GM12872 (cell line): ENCODE data around the gene BMP2K.

Experiments
- CTCF ChIP-seq: IDR thresholded peaks from 3 replicates; pipeline ENCODE4 v1.5.1; 2011; ENCODE audit warnings: low read depth, mild to moderate bottlenecking, low read length, moderate library complexity; ENCODE audit not compliant: insufficient read depth

The BMP2K gene

GRCh38 chr4:78936989-78937388, 160.8 kb downstream of the BMP2K start:
- TF ChIP-seq CTCF = no peak

GRCh38 chr4:78937837-78938236, 161.7 kb downstream of the BMP2K start:
- TF ChIP-seq CTCF = no peak

- TF ChIP-seq CTCF = no peak
Observed at GRCh38 chr4:78938474-78938867, 162.3 kb downstream of the BMP2K start.

- TF ChIP-seq CTCF = no peak
Observed at GRCh38 chr4:78938868-78939666, 162.9 kb downstream of the BMP2K start, which contains the start of gene PAQR3. Gene PAQR3, minus strand, starts transcription at chr4:78939438. Its CDS starts 214 bp downstream, at chr4:78939224.

GRCh38 chr4:78939667-78940008, 163.5 kb downstream of the BMP2K start:
- no peak for TF ChIP-seq CTCF

- TF ChIP-seq CTCF = no peak
Observed at GRCh38 chr4:78940752-78941151, 164.6 kb downstream of the BMP2K start.

GRCh38 chr4:78944381-78944780, 168.2 kb downstream of the BMP2K start:
- TF ChIP-seq CTCF = no peak
